NCI-H187 treated with DMSO at 0.1 percent for 48 hours (cell line): ENCODE results near the gene EHMT2.
"Not testable (repeated sequence)": the region's sequence is repeated elsewhere in the genome, so short reads cannot be mapped to it uniquely, and the experiment has no call there.

ENCODE experiments used
- DNase-seq: peaks from one replicate; lab custom pipeline; 2025; lab: John Stamatoyannopoulos, UW

EHMT2 gene

DNA sequence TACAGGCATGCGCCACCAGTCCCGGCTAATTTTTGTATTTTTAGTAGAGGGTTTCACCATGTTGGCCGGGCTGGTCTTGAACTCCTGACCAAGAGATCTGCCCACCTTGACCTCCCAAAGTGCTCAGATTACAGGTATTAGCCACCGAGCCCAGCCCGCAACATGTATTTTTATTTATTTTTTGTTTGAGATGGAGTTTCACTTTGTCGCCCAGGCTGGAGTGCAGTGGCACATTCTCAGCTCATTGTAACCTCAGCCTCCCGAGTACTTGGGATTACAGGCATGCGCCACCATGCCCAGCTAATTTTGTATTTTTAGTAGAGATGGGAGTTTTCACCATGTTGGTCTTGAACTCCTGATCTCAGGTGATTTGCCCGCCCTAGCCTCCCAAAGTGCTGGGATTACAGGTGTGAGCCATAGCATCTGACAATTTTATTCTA is 59.4 kb downstream of the EHMT2 start:
- not testable (repeated sequence) for DNase-seq

- DNase-seq, result no peak
Measured at GRCh38 chr6:31837369-31838113, 60.0 kb downstream of the EHMT2 start.

- no peak for DNase-seq
Measured at GRCh38 chr6:31836474-31837368, 60.8 kb downstream of the EHMT2 start.

DNA sequence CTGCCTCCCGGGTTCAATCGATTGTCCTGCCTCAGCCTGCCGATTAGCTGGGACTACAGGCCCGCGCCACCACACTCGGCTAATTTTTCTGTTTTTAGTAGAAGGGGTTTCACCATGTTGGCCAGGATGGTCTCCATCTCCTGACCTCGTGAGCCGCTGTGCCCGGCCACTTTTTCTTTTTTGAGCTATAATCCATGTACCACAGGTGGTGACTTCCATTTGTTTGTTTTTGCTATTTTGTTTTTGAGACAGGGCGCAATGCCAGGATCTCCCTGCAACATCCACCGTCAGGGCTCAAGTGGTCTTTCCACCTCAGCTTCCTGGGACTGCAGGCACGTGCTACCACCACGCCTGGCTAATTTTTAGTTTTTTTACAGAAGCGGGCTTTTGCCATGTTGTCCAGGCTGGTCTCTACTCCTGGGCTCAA is 61.4 kb downstream of the EHMT2 start:
- DNase-seq, result no peak

DNA sequence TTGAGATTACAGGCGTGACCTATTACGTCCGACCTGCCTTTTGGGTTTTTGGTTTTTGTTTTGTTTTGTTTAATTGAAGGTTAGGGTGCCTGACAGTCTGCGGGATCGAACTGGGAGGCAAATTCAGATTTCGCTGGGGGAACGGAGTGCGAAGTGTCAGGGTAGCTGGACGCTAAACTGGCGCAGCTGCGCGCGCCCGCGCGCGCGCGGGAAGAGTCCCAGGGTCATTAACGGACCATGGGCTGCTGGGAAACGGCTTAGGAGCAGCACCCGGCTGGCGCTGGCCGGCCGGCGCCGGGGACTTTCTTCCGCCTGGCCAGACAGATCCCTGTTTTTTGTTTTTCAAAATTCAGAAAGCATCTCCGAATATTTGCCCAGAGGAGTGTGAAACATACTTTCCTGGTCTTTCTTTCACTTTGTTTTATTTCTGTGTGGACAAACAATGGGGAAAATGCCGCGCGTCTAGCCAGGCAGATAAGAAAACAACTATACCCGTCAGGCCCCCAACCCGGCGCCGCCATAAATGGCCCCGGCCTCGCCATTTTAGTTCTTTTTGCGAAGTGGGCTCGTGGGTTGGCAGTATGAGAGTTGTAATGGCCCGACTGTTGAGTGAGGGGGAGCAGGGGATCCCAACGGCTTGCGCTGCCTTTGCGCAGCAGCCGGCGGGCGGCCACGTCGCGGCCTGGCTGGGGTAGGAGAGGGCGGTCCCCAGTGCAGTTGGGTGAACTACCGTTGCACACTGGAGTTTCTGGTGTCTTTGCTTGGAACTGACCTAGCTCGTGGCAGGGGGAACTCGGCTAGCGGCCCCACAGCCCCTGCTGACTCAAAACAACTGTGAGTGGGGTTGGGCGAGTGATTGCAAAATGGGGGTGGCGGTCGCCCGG is 62.9 kb downstream of the EHMT2 start:
- peak; percentile 72 for DNase-seq

DNA sequence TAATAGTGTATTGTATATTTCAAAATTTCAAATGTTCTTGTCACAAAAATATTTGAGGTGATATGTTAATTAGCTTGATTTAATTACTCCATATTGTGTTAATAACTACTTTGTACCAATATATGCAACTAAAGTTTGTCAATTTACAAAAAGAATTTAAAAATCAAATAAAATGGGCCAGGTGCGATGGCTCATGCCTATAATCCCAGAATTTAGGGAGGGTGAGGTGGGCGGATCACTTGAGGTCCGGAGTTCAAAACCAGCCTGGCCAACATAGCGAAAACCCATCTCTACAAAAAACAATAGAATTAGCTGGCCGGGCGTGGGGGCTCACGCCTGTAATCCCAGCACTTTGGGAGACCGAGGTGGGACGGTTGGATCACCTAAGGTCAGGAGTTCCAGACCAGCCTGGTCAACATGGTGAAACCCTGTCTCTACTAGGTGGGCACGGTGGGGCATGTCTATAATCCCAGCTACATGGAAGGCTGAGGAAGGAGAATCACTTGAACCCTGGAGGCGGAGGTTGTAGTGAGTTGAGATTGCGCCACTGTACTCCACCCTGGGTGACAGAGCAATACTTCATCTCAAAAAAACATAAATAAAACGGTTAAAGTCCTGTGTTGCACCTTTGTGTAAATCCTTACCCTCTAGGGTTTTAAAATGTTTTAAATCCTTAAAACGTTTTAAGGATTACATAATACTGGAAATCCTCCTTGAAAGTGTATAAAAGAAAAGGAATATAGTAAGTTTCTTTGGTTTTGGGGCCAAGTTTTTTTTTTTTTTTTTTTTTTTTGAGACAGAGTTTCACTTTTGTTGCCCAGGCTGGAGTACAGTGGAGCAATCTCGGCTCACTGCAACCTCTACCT is 65.9 kb downstream of the EHMT2 start:
- DNase-seq, result no peak

GRCh38 chr6:31830886-31831335 is 66.6 kb downstream of the EHMT2 start:
- DNase-seq, result no peak
